NCI-H1694 (cell line): Measurements from ENCODE around the gene NOX1.
"Not testable (repeated sequence)": the region's sequence is repeated elsewhere in the genome, so short reads cannot be mapped to it uniquely, and the experiment has no call there.

Experiments
- DNase-seq: peaks from one replicate; lab custom pipeline; 2025; lab: John Stamatoyannopoulos, UW

The NOX1 gene

GRCh38 chrX:100819837-100820666 lies 54.1 kb downstream of the NOX1 start, which contains the start of gene CSTF2:
CSTF2 (plus strand) TSS chrX:100820391; CDS start chrX:100820417, 26 bp downstream.
- peak; percentile 70 for DNase-seq

GRCh38 chrX:100819534-100819836 lies 54.7 kb downstream of the NOX1 start:
- DNase-seq: no peak

- DNase-seq: no peak
Measured at GRCh38 chrX:100817340-100817739, 56.8 kb downstream of the NOX1 start.

GRCh38 chrX:100812216-100813158 lies 61.7 kb downstream of the NOX1 start:
- DNase-seq: no peak

- not testable (repeated sequence) for DNase-seq
Measured at GRCh38 chrX:100808265-100808664, 65.9 kb downstream of the NOX1 start.

- DNase-seq: no peak
Measured at GRCh38 chrX:100804780-100805179, 69.4 kb downstream of the NOX1 start.

- DNase-seq: no peak
Measured at GRCh38 chrX:100802843-100803242, 71.3 kb downstream of the NOX1 start.

- DNase-seq: no peak
Measured at GRCh38 chrX:100798484-100799214, 75.5 kb downstream of the NOX1 start.

- DNase-seq: no peak
Measured at GRCh38 chrX:100797359-100797758, 76.8 kb downstream of the NOX1 start.

- not testable (repeated sequence) for DNase-seq
Measured at GRCh38 chrX:100796371-100796770, 77.8 kb downstream of the NOX1 start.
